Measurements from ENCODE around the gene BCAS3. TPM values are rescaled to one million over a fixed set of nuclear protein-coding genes. Genes with fewer than 3 reads are reported as not detected.
"Not testable (repeated sequence)": the region's sequence is repeated elsewhere in the genome, so short reads cannot be mapped to it uniquely, and the experiment has no call there.

The BCAS3 gene
- total and polyA plus RNA-seq, 3 experiments from 2014 or later = 10.7 to 35.3 (median 13.5) TPM

- Mint-ChIP-seq H3K27me3 (no peaks in the 10 kb centered on the region), H3K27ac (no peak overlapping the region), H3K36me3 (peaks cover 2 to 14% (median 6%) of the 10 kb centered on the region in 3 donors), H3K9me3 (peaks cover 10 to 15% (median 13%) of the 10 kb centered on the region in 5 donors), H3K4me1 (peaks cover 0 to 4% (median 3%) of the 10 kb centered on the region in 3 donors), H3K4me3 (no peak overlapping the region)
- Histone ChIP-seq H3K4me3 (ENCODE audit: low read length) (no peak overlapping the region), H3K27me3 (ENCODE audit: insufficient read depth, low read length, poor library complexity, severe bottlenecking) (no peaks in the 10 kb centered on the region), H3K27ac (ENCODE audit: low read depth, low read length) (no peak overlapping the region), H3K4me1 (ENCODE audit: insufficient read depth, low read length) (no peaks in the 10 kb centered on the region), H3K36me3 (ENCODE audit: insufficient read depth, low read length) (no peaks in the 10 kb centered on the region), H3K9me3 (ENCODE audit: low read length) (no peaks in the 10 kb centered on the region)
- ChIA-PET POLR2A (no interaction called here), CTCF (interaction anchor here (0.8 to 2.0 kb wide), 5 partner anchors 251 to 438 kb away, joined by 3 to 6 read pairs (median 3); no protein-coding TSS in a partner anchor)
- peak; percentile 9 to 51 (median 16) for DNase-seq
Observed at GRCh38 chr17:60971515-60972369, 294.1 kb downstream of the BCAS3 start.

GRCh38 chr17:60976861-60977260, 299.2 kb downstream of the BCAS3 start:
- H3K9me3 ChIP-seq (ENCODE audit: low read length); H3K9me3 Mint-ChIP-seq; H3K4me3 ChIP-seq (ENCODE audit: low read length); H3K27me3 ChIP-seq (ENCODE audit: insufficient read depth, low read length, poor library complexity, severe bottlenecking); H3K27ac ChIP-seq (ENCODE audit: low read depth, low read length); H3K4me3 Mint-ChIP-seq; H3K4me1 ChIP-seq (ENCODE audit: insufficient read depth, low read length); H3K27me3 Mint-ChIP-seq; DNase-seq; H3K36me3 Mint-ChIP-seq; POLR2A ChIA-PET; H3K4me1 Mint-ChIP-seq; H3K27ac Mint-ChIP-seq; H3K36me3 ChIP-seq (ENCODE audit: insufficient read depth, low read length); CTCF ChIA-PET: not testable (repeated sequence)

- no peak overlapping the region for H3K4me3 ChIP-seq (ENCODE audit: low read length)
- Mint-ChIP-seq H3K9me3 (peaks cover 0 to 2% (median 0%) of the 10 kb centered on the region in 5 donors), H3K27ac (no peak overlapping the region), H3K36me3 (peaks cover 5 to 18% (median 8%) of the 10 kb centered on the region in 3 donors), H3K27me3 (no peaks in the 10 kb centered on the region), H3K4me1 (no peaks in the 10 kb centered on the region), H3K4me3 (no peak overlapping the region)
- POLR2A ChIA-PET = no interaction called here
- CTCF ChIA-PET = no interaction called here
- H3K4me1 ChIP-seq (ENCODE audit: insufficient read depth, low read length) = no peaks in the 10 kb centered on the region
- DNase-seq = no peak
- H3K27me3 ChIP-seq (ENCODE audit: insufficient read depth, low read length, poor library complexity, severe bottlenecking) = no peaks in the 10 kb centered on the region
- H3K36me3 ChIP-seq (ENCODE audit: insufficient read depth, low read length) = no peaks in the 10 kb centered on the region
- no peaks in the 10 kb centered on the region for H3K9me3 ChIP-seq (ENCODE audit: low read length)
- H3K27ac ChIP-seq (ENCODE audit: low read depth, low read length) = no peak overlapping the region
Observed at GRCh38 chr17:60989379-60989778, 311.7 kb downstream of the BCAS3 start.

GRCh38 chr17:60989846-60990245, 312.2 kb downstream of the BCAS3 start:
- Mint-ChIP-seq H3K27ac (no peak overlapping the region), H3K9me3 (peaks cover 0 to 2% (median 0%) of the 10 kb centered on the region in 5 donors), H3K4me3 (no peak overlapping the region), H3K36me3 (peaks cover 5 to 18% (median 8%) of the 10 kb centered on the region in 3 donors), H3K27me3 (no peaks in the 10 kb centered on the region), H3K4me1 (no peaks in the 10 kb centered on the region)
- Histone ChIP-seq H3K36me3 (ENCODE audit: insufficient read depth, low read length) (no peaks in the 10 kb centered on the region), H3K4me1 (ENCODE audit: insufficient read depth, low read length) (no peaks in the 10 kb centered on the region), H3K9me3 (ENCODE audit: low read length) (no peaks in the 10 kb centered on the region), H3K27ac (ENCODE audit: low read depth, low read length) (no peak overlapping the region), H3K4me3 (ENCODE audit: low read length) (no peak overlapping the region), H3K27me3 (ENCODE audit: insufficient read depth, low read length, poor library complexity, severe bottlenecking) (no peaks in the 10 kb centered on the region)
- CTCF ChIA-PET = no interaction called here
- POLR2A ChIA-PET = no interaction called here
- no peak for DNase-seq

GRCh38 chr17:60993497-60993896, 315.8 kb downstream of the BCAS3 start:
- ChIA-PET POLR2A (no interaction called here), CTCF (no interaction called here)
- H3K27me3 ChIP-seq (ENCODE audit: insufficient read depth, low read length, poor library complexity, severe bottlenecking) = no peaks in the 10 kb centered on the region

GRCh38 chr17:60995680-60996079, 318.0 kb downstream of the BCAS3 start:
- H3K9me3 ChIP-seq (ENCODE audit: low read length) = no peaks in the 10 kb centered on the region
- ChIA-PET CTCF (no interaction called here), POLR2A (no interaction called here)
- Mint-ChIP-seq H3K27me3 (no peaks in the 10 kb centered on the region), H3K36me3 (peaks cover 0 to 9% (median 4%) of the 10 kb centered on the region in 3 donors), H3K27ac (no peak overlapping the region), H3K4me1 (no peaks in the 10 kb centered on the region), H3K9me3 (no peaks in the 10 kb centered on the region), H3K4me3 (no peak overlapping the region)
- no peak overlapping the region for H3K4me3 ChIP-seq (ENCODE audit: low read length)
- H3K4me1 ChIP-seq (ENCODE audit: insufficient read depth, low read length) = no peaks in the 10 kb centered on the region
- H3K36me3 ChIP-seq (ENCODE audit: insufficient read depth, low read length) = no peaks in the 10 kb centered on the region
- H3K27me3 ChIP-seq (ENCODE audit: insufficient read depth, low read length, poor library complexity, severe bottlenecking) = no peaks in the 10 kb centered on the region
- DNase-seq = no peak
- H3K27ac ChIP-seq (ENCODE audit: low read depth, low read length) = no peak overlapping the region

More at GRCh38 chr17:60993497-60993896, 315.8 kb downstream of the BCAS3 start:
- no peaks in the 10 kb centered on the region for H3K4me1 Mint-ChIP-seq
- no peaks in the 10 kb centered on the region for H3K9me3 Mint-ChIP-seq
- Histone ChIP-seq H3K4me3 (ENCODE audit: low read length) (no peak overlapping the region), H3K27ac (ENCODE audit: low read depth, low read length) (no peak overlapping the region), H3K36me3 (ENCODE audit: insufficient read depth, low read length) (no peaks in the 10 kb centered on the region), H3K9me3 (ENCODE audit: low read length) (no peaks in the 10 kb centered on the region), H3K4me1 (ENCODE audit: insufficient read depth, low read length) (no peaks in the 10 kb centered on the region)
- no peaks in the 10 kb centered on the region for H3K27me3 Mint-ChIP-seq
- no peak for DNase-seq
- no peak overlapping the region for H3K4me3 Mint-ChIP-seq
- H3K36me3 Mint-ChIP-seq = peaks cover 0 to 18% (median 8%) of the 10 kb centered on the region in 3 donors
- no peak overlapping the region for H3K27ac Mint-ChIP-seq

- Mint-ChIP-seq H3K9me3 (peaks cover 0 to 2% (median 0%) of the 10 kb centered on the region in 5 donors), H3K27ac (no peak overlapping the region), H3K36me3 (peaks cover 2 to 3% (median 2%) of the 10 kb centered on the region in 3 donors), H3K4me3 (no peak overlapping the region), H3K27me3 (no peaks in the 10 kb centered on the region), H3K4me1 (no peaks in the 10 kb centered on the region)
- Histone ChIP-seq H3K9me3 (ENCODE audit: low read length) (no peaks in the 10 kb centered on the region), H3K27me3 (ENCODE audit: insufficient read depth, low read length, poor library complexity, severe bottlenecking) (no peaks in the 10 kb centered on the region), H3K27ac (ENCODE audit: low read depth, low read length) (no peak overlapping the region), H3K36me3 (ENCODE audit: insufficient read depth, low read length) (no peaks in the 10 kb centered on the region), H3K4me3 (ENCODE audit: low read length) (no peak overlapping the region), H3K4me1 (ENCODE audit: insufficient read depth, low read length) (no peaks in the 10 kb centered on the region)
- ChIA-PET CTCF (no interaction called here), POLR2A (no interaction called here)
- no peak for DNase-seq
Observed at GRCh38 chr17:61000911-61001310, 323.3 kb downstream of the BCAS3 start.

- CTCF ChIA-PET = no interaction called here
- no peak overlapping the region for H3K27ac ChIP-seq (ENCODE audit: low read depth, low read length)
- no peaks in the 10 kb centered on the region for H3K9me3 ChIP-seq (ENCODE audit: low read length)
- H3K36me3 ChIP-seq (ENCODE audit: insufficient read depth, low read length) = no peaks in the 10 kb centered on the region
- Mint-ChIP-seq H3K9me3 (peaks cover 0 to 2% (median 0%) of the 10 kb centered on the region in 5 donors), H3K27ac (no peak overlapping the region), H3K27me3 (no peaks in the 10 kb centered on the region), H3K4me1 (no peaks in the 10 kb centered on the region), H3K4me3 (no peak overlapping the region), H3K36me3 (peaks cover 2 to 3% (median 2%) of the 10 kb centered on the region in 3 donors)
- no peaks in the 10 kb centered on the region for H3K27me3 ChIP-seq (ENCODE audit: insufficient read depth, low read length, poor library complexity, severe bottlenecking)
- POLR2A ChIA-PET = no interaction called here
- DNase-seq = peak in 2 of 5 donors; percentile 5 to 8
- H3K4me3 ChIP-seq (ENCODE audit: low read length) = no peak overlapping the region
- H3K4me1 ChIP-seq (ENCODE audit: insufficient read depth, low read length) = no peaks in the 10 kb centered on the region
Observed at GRCh38 chr17:61002316-61002736, 324.7 kb downstream of the BCAS3 start.
